Naive thymus-derived CD4-positive, alpha-beta T cell (primary cell): ENCODE measurements around the gene LIMK1. TPM values are rescaled to one million over a fixed set of nuclear protein-coding genes. Genes with fewer than 3 reads are reported as not detected.

Experiments
- ATAC-seq: fragments of 150-1000 bp; cut with Tn5 transposase; 2 replicates; pipeline ENCODE4 v1.10.0; 2021; ENCODE audit warnings: mild to moderate bottlenecking, moderate library complexity
- CTCF ChIA-PET: fragments of 350-600 bp; sonication (Branson Sonifier 250); formaldehyde crosslinking; loops from one replicate; lab custom pipeline; 2021; ENCODE audit warnings: antibody characterized with exemption; lab: Charles Lee
- POLR2A ChIA-PET: fragments of 350-600 bp; sonication (Branson Sonifier 250); formaldehyde crosslinking; loops from one replicate; lab custom pipeline; 2021; ENCODE audit warnings: antibody characterized with exemption, inconsistent platforms; lab: Charles Lee
- DNase-seq, 9 donors: peaks; one replicate each; pipeline versions ENCODE4 v3.0.0 to v3.0.0-alpha.2; 2020 to 2022; ENCODE audit warnings: mixed read lengths in 1 of 9
- H3K27ac ChIP-seq: one replicate; pipeline ENCODE4 v1.7.0; 2013; ENCODE audit warnings: mild to moderate bottlenecking, low read depth, low read length, moderate library complexity
- H3K27me3 ChIP-seq, 2 donors: one replicate each; pipeline ENCODE4 v1.7.0; 2013; ENCODE audit warnings: low read length in 2 of 2, mild to moderate bottlenecking in 2 of 2, moderate library complexity in 2 of 2; ENCODE audit not compliant: control insufficient read depth in 2 of 2, insufficient read depth in 2 of 2
- H3K36me3 ChIP-seq, 3 experiments: 1 replicate in 2 of 3; 2 replicates in 1 of 3; pipeline ENCODE4 v1.7.0; 2013; ENCODE audit warnings: low read length in 3 of 3, mild to moderate bottlenecking in 3 of 3, moderate library complexity in 1 of 3; ENCODE audit not compliant: insufficient read depth in 3 of 3, control insufficient read depth in 2 of 3
- H3K4me1 ChIP-seq, 2 donors: one replicate each; pipeline ENCODE4 v1.7.0; 2013; ENCODE audit warnings: low read length in 2 of 2, mild to moderate bottlenecking in 2 of 2, moderate library complexity in 1 of 2; ENCODE audit not compliant: control insufficient read depth in 2 of 2, insufficient read depth in 2 of 2
- H3K4me3 ChIP-seq: 2 replicates; pipeline ENCODE4 v1.7.0; 2013; ENCODE audit warnings: mild to moderate bottlenecking, low read length
- H3K9me3 ChIP-seq, 3 experiments: 1 replicate in 2 of 3; 2 replicates in 1 of 3; pipeline ENCODE4 v1.7.0; 2013; ENCODE audit warnings: low read length in 3 of 3; ENCODE audit not compliant: control insufficient read depth in 2 of 3
- H3K27ac Mint-ChIP-seq, 9 donors: one replicate each; pipeline ENCODE4 v1.8.0; 2020 to 2022; ENCODE audit warnings: mixed read lengths in 9 of 9, mild to moderate bottlenecking in 8 of 9, moderate library complexity in 5 of 9, inconsistent platforms in 2 of 9
- H3K27me3 Mint-ChIP-seq, 5 donors: one replicate each; pipeline ENCODE4 v1.8.0; 2021 to 2022; ENCODE audit warnings: mixed read lengths in 5 of 5, mild to moderate bottlenecking in 1 of 5
- H3K36me3 Mint-ChIP-seq, 5 donors: one replicate each; pipeline ENCODE4 v1.8.0; 2020 to 2022; ENCODE audit warnings: mixed read lengths in 5 of 5, mild to moderate bottlenecking in 3 of 5, inconsistent platforms in 1 of 5
- H3K4me1 Mint-ChIP-seq, 7 donors: one replicate each; pipeline ENCODE4 v1.8.0; 2020 to 2022; ENCODE audit warnings: mixed read lengths in 7 of 7, mild to moderate bottlenecking in 3 of 7, inconsistent platforms in 1 of 7
- H3K4me3 Mint-ChIP-seq, 10 donors: one replicate each; pipeline ENCODE4 v1.8.0; 2020 to 2022; ENCODE audit warnings: mild to moderate bottlenecking in 10 of 10, mixed read lengths in 10 of 10, moderate library complexity in 6 of 10, inconsistent platforms in 2 of 10
- H3K9me3 Mint-ChIP-seq, 11 donors: one replicate each; pipeline ENCODE4 v1.8.0; 2020 to 2022; ENCODE audit warnings: mixed read lengths in 11 of 11, mild to moderate bottlenecking in 4 of 11, inconsistent platforms in 1 of 11, moderate library complexity in 1 of 11
- intact Hi-C, 2 donors: fragments of 100-400 bp; cut with micrococcal nuclease; formaldehyde crosslinking; loops; one replicate each; pipeline ENCODE4 v1.15.1; 2023
- polyA plus RNA-seq, 2 donors: library from polyadenylated mRNA; unstranded; fragments of 300-500 nt; fragmentation: Illumina TruSeq; gene quantifications; one replicate each; pipeline ENCODE4 v1.2.3, GENCODE V29; 2021
- total RNA-seq, 6 experiments: library from RNA in 5 of 6; stranded (reverse) in 5 of 6; gene quantifications; 1 replicate in 5 of 6; 2 replicates in 1 of 6; pipeline ENCODE4 v1.2.3 and lab custom pipeline; 2021 to 2026

LIMK1 gene
- total and polyA plus RNA-seq, 7 experiments from 2014 or later, result 2.2 to 19.7 (median 11.4) TPM

DNA sequence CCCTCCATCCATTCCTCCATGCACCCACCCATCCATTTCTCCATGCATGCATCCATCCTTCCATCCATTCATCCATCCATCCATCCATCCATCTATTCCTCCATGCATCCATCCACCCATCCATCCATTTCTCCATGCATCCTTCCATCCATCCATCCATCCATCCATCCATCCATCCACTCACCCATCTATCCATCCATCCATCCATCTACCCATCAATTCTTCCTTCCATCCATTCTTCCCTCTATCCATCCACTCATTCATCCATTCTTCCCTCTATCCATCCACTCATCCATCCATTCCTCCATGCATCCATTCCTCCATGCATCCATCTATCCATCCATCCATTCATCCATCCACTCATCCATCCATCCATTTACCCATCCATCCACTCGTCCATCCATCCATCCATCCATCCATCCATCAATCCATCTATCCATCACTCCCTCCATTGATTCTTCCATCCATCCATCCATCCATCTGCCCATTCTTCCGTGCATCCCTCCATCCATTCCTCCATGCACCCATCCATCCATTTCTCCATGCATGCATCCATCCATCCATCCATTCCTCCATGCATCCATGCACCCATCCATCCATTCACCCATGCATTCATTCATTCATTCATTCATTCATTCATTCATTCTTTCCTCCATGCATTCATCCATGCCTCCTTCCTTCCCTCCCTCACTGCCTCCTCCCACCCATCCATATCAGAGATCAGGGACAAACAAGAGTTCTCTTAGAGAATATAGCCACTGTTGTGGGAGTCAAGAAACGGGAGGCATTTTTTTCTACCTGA lies 33.4 kb upstream of the LIMK1 start:
- ChIA-PET POLR2A (no interaction called here), CTCF (interaction anchor here (0.7 kb wide), 1 partner anchor 149 kb away, joined by 3 read pairs; no protein-coding TSS in a partner anchor)
- H3K36me3 ChIP-seq, result no peaks in the 10 kb centered on the region
- DNase-seq (no peak), ATAC-seq (no peak)
- no peak overlapping the region for H3K27ac Mint-ChIP-seq
- no peaks in the 10 kb centered on the region for H3K4me1 ChIP-seq
- intact Hi-C loops, result no loop called here
- H3K4me3 Mint-ChIP-seq, result no peak overlapping the region
- H3K9me3 ChIP-seq, result no peaks in the 10 kb centered on the region
- peaks cover 0 to 5% (median 0%) of the 10 kb centered on the region in 11 donors for H3K9me3 Mint-ChIP-seq
- peaks cover 0 to 5% (median 0%) of the 10 kb centered on the region in 7 donors for H3K4me1 Mint-ChIP-seq
- H3K27me3 ChIP-seq, result no peaks in the 10 kb centered on the region
- no peak overlapping the region for H3K27ac ChIP-seq
- no peaks in the 10 kb centered on the region for H3K36me3 Mint-ChIP-seq
- H3K27me3 Mint-ChIP-seq, result peaks cover 0 to 4% (median 0%) of the 10 kb centered on the region in 5 donors
- no peak overlapping the region for H3K4me3 ChIP-seq

DNA sequence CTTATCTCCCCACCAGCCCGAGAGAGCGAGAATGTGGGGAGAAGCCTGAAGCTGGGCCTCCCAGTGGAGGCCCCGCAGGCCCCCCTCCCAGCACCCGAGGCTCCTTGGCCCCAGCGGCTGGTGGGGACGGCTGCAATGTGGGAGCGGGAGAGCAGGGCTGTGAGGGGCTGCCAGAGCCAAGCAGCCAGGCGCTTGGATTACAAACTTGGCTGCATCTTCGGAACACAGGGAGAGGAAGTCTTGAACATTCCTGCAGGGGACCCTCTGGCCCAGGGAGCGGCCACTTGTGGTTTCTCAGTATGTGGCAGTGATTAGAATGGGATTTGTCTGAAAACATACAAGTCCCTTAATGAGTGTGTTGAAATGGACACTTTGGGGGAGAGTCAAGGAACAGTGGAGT lies 32.4 kb upstream of the LIMK1 start:
- Histone ChIP-seq H3K36me3 (no peaks in the 10 kb centered on the region), H3K27me3 (no peaks in the 10 kb centered on the region), H3K4me3 (no peak overlapping the region), H3K27ac (no peak overlapping the region), H3K4me1 (no peaks in the 10 kb centered on the region), H3K9me3 (no peaks in the 10 kb centered on the region)
- DNase-seq, result no peak
- intact Hi-C loops, result no loop called here
- ChIA-PET POLR2A (no interaction called here), CTCF (interaction anchor here (0.7 kb wide), 1 partner anchor 148 kb away, joined by 3 read pairs; no protein-coding TSS in a partner anchor)
- ATAC-seq, result no peak
- Mint-ChIP-seq H3K4me1 (peaks cover 0 to 5% (median 0%) of the 10 kb centered on the region in 7 donors), H3K9me3 (peaks cover 0 to 5% (median 0%) of the 10 kb centered on the region in 11 donors), H3K4me3 (no peak overlapping the region), H3K36me3 (no peaks in the 10 kb centered on the region), H3K27ac (no peak overlapping the region), H3K27me3 (peaks cover 0 to 4% (median 0%) of the 10 kb centered on the region in 5 donors)

DNA sequence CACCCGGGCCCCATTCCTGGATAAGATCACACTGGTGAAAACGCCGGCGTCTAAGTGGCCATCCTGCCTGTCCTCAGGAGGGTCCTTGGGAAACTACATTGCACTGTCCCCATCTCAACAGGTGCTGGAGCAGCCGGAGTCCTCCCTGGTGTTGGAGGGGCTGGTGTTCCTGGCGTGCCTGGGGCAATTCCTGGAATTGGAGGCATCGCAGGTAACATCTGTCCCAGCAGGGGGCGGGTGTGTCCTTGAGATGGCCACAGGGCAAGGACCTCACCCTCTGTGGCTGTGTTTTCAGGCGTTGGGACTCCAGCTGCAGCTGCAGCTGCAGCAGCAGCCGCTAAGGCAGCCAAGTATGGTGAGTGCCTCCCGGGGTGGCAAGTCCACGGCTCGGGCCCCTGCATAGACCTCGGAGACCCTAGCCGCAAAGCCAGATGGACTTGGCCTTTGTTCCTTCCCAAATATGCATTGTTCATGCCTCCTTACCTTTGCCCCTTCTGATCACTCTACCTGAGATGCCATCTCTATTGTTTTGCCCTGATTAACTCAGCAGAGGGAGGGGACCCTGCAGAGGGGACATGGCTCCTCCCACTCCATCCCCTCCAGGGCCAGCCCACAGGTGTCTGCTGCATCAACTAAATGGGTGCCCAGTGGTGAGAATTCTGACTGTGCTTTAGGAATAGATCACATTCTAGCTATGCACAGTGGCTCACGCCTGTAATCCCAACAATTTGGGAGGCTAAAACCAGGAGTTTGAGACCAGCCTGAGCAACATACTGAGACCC lies 31.8 kb upstream of the LIMK1 start:
- no peaks in the 10 kb centered on the region for H3K4me1 ChIP-seq
- ChIA-PET POLR2A (no interaction called here), CTCF (no interaction called here)
- Mint-ChIP-seq H3K9me3 (peaks cover 0 to 5% (median 0%) of the 10 kb centered on the region in 11 donors), H3K4me3 (no peak overlapping the region), H3K27me3 (peaks cover 0 to 4% (median 0%) of the 10 kb centered on the region in 5 donors), H3K27ac (no peak overlapping the region), H3K4me1 (peaks cover 0 to 5% (median 0%) of the 10 kb centered on the region in 7 donors), H3K36me3 (no peaks in the 10 kb centered on the region)
- no peaks in the 10 kb centered on the region for H3K36me3 ChIP-seq
- no peak overlapping the region for H3K27ac ChIP-seq
- intact Hi-C loops, result no loop called here
- ATAC-seq (no peak), DNase-seq (no peak)
- no peaks in the 10 kb centered on the region for H3K9me3 ChIP-seq
- H3K27me3 ChIP-seq, result no peaks in the 10 kb centered on the region
- H3K4me3 ChIP-seq, result no peak overlapping the region

DNA sequence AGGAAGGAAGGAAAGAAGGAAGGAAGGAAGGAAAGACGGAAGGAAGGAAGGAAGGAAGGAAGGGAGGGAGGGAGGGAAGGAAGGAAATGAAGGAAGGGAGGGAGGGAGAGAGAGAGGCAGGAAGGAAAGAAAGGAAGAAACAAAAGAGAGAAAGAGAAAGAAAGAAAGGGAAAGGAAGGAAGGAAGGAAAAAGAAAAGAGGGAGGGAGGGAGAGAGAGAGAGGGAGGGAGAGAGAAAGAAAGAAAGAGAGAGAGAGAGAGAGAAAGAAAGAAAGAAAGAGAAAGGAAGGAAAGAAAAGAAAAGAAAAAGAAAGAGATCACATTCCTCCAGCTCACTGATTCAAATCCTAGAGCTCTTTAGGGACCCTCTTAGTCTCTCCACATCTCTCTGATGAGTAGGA lies 31.0 kb upstream of the LIMK1 start:
- no peak for ATAC-seq
- H3K27ac ChIP-seq, result no peak overlapping the region
- H3K27me3 ChIP-seq, result no peaks in the 10 kb centered on the region
- ChIA-PET CTCF (no interaction called here), POLR2A (no interaction called here)
- H3K4me3 ChIP-seq, result no peak overlapping the region
- intact Hi-C loops, result no loop called here
- peaks cover 0 to 5% (median 0%) of the 10 kb centered on the region in 7 donors for H3K4me1 Mint-ChIP-seq
- DNase-seq, result no peak
- H3K4me3 Mint-ChIP-seq, result no peak overlapping the region
- no peak overlapping the region for H3K27ac Mint-ChIP-seq
- no peaks in the 10 kb centered on the region for H3K4me1 ChIP-seq
- no peaks in the 10 kb centered on the region for H3K9me3 ChIP-seq
- peaks cover 0 to 4% (median 0%) of the 10 kb centered on the region in 5 donors for H3K27me3 Mint-ChIP-seq
- H3K36me3 ChIP-seq, result no peaks in the 10 kb centered on the region
- peaks cover 0 to 5% (median 0%) of the 10 kb centered on the region in 11 donors for H3K9me3 Mint-ChIP-seq
- no peaks in the 10 kb centered on the region for H3K36me3 Mint-ChIP-seq

- H3K27me3 ChIP-seq, result no peaks in the 10 kb centered on the region
- no peaks in the 10 kb centered on the region for H3K36me3 ChIP-seq
- H3K4me1 ChIP-seq, result no peaks in the 10 kb centered on the region
- Mint-ChIP-seq H3K27me3 (peaks cover 5 to 11% (median 6%) of the 10 kb centered on the region in 5 donors), H3K4me1 (peaks cover 0 to 9% (median 0%) of the 10 kb centered on the region in 7 donors), H3K9me3 (peaks cover 0 to 5% (median 0%) of the 10 kb centered on the region in 11 donors), H3K27ac (peak overlapping the region in 1 of 9 donors; percentile 24), H3K4me3 (no peak overlapping the region), H3K36me3 (no peaks in the 10 kb centered on the region)
- DNase-seq, result no peak
- intact Hi-C loops, result no loop called here
- ATAC-seq, result no peak
- CTCF ChIA-PET, result interaction anchor here (0.6 kb wide), 1 partner anchor 347 kb away, joined by 4 read pairs; no protein-coding TSS in a partner anchor
- H3K27ac ChIP-seq, result no peak overlapping the region
- no peaks in the 10 kb centered on the region for H3K9me3 ChIP-seq
- POLR2A ChIA-PET, result no interaction called here
- H3K4me3 ChIP-seq, result no peak overlapping the region
Measured at GRCh38 chr7:74053589-74054186, 29.9 kb upstream of the LIMK1 start.

GRCh38 chr7:74056096-74056915 lies 27.3 kb upstream of the LIMK1 start:
- intact Hi-C loops, result no loop called here
- Histone ChIP-seq H3K4me1 (no peaks in the 10 kb centered on the region), H3K9me3 (no peaks in the 10 kb centered on the region), H3K4me3 (no peak overlapping the region), H3K27ac (no peak overlapping the region), H3K27me3 (no peaks in the 10 kb centered on the region), H3K36me3 (no peaks in the 10 kb centered on the region)
- Mint-ChIP-seq H3K36me3 (no peaks in the 10 kb centered on the region), H3K4me1 (peaks cover 0 to 9% (median 0%) of the 10 kb centered on the region in 7 donors), H3K27ac (no peak overlapping the region), H3K9me3 (peaks cover 0 to 5% (median 0%) of the 10 kb centered on the region in 11 donors), H3K4me3 (no peak overlapping the region), H3K27me3 (peaks cover 5 to 11% (median 6%) of the 10 kb centered on the region in 5 donors)
- ATAC-seq (no peak), DNase-seq (no peak)
- ChIA-PET POLR2A (no interaction called here), CTCF (no interaction called here)
